ENCODE results near the gene ZCCHC7. TPM values are rescaled to one million over a fixed set of nuclear protein-coding genes. Genes with fewer than 3 reads are reported as not detected.

The ZCCHC7 gene
- total and polyA plus RNA-seq, 9 of the 15 experiments (the other 6 are each of a cell fraction or from before 2014, with no cell fraction given), result 34.1 to 68.9 (median 48.8) TPM

GRCh38 chr9:37151812-37152211 is 31.4 kb downstream of the ZCCHC7 start:
- no peaks in the 10 kb centered on the region for H3K9me1 ChIP-seq (ENCODE audit: control insufficient read depth, insufficient read depth, low read length)
- peaks cover 76% of the 10 kb centered on the region for H3K79me2 ChIP-seq (ENCODE audit: control insufficient read depth, insufficient read depth, low read length)
- H3K27ac ChIP-seq (ENCODE audit: extremely low read depth, low read depth, low read length), result no peak overlapping the region
- ChIA-PET POLR2A (interaction anchor here (0.6 to 1.4 kb wide), 6 partner anchors 9 to 45 kb away, joined by 3 to 7 read pairs (median 4); no protein-coding TSS in a partner anchor), CTCF (ENCODE audit: low intra/inter-chr PET ratio) (no interaction called here)
- 59% methylated on average over 1 of the region's 1 CpG for WGBS (ENCODE audit: insufficient coverage, low coverage, missing lambda C conversion rate)
- no peak overlapping the region for H3K4me2 ChIP-seq (ENCODE audit: insufficient read depth, low read length)
- H3K9ac ChIP-seq (ENCODE audit: insufficient read depth in 1 of 2, low read depth in 2 of 2, low read length in 2 of 2), result no peak overlapping the region
- H3K4me3 ChIP-seq, result no peak overlapping the region
- in situ Hi-C loops (cut with MboI), result no loop called here
- no peak overlapping the region for H2AFZ ChIP-seq (ENCODE audit: low read depth, low read length)
- H3K9me3 ChIP-seq (replicated peaks; ENCODE audit: control insufficient read depth, insufficient read depth, low read depth, low read length), result no peaks in the 10 kb centered on the region
- intact Hi-C loops (cut with micrococcal nuclease), result no loop called here
- H3K36me3 ChIP-seq (ENCODE audit: control insufficient read depth, insufficient read depth, low read length), result peaks cover 64% of the 10 kb centered on the region; the same call in 2 of the 3 replicates
- H3K4me1 ChIP-seq (replicated peaks in 1 of 2; ENCODE audit: control insufficient read depth in 2 of 2, insufficient read depth in 2 of 2, low read length in 2 of 2), result peaks cover 0 to 2% of the 10 kb centered on the region in 2 experiments; a peak in 2 of 5 replicates
- no peak for DNase-seq (ENCODE audit: extremely low read depth in 1 of 4, low spot score in 3 of 4)
- BruUV-seq (replicated peaks), result no TSS peak
- no peak for FAIRE-seq
- no peak; the same call in 2 of the 3 replicates for ATAC-seq
- TF ChIP-seq ZNF384 (IDR thresholded peaks at IDR 0.05; ENCODE audit: low read depth, low read length) (0 out of 2 replicates have a peak, but pooled peaks have one; percentile 14), MEIS2 (IDR thresholded peaks at IDR 0.05; ENCODE audit: partially characterized antibody) (peak; percentile 42), FOSL1 (tag; conservative IDR thresholded peaks at IDR 0.05) (no peak), PBX2 (CRISPR knock-in tag; IDR thresholded peaks at IDR 0.05; ENCODE audit: low read depth) (no peak), PBX2 (tag; conservative IDR thresholded peaks at IDR 0.05; ENCODE audit: low read depth) (peak; percentile 66), ETS1 (conservative IDR thresholded peaks at IDR 0.05; ENCODE audit: control insufficient read depth, low read depth, low read length) (no peak)
- no peaks in the 10 kb centered on the region for H4K20me1 ChIP-seq (replicated peaks; ENCODE audit: control insufficient read depth, insufficient read depth, low read length)
- H3K27me3 ChIP-seq (ENCODE audit: control insufficient read depth in 2 of 2, insufficient read depth in 2 of 2, low read length in 2 of 2), result no peaks in the 10 kb centered on the region
